ENCODE measurements around the gene ST3GAL4. TPM values are rescaled to one million over a fixed set of nuclear protein-coding genes. Genes with fewer than 3 reads are reported as not detected.

The ST3GAL4 gene
- total RNA-seq, 1 donor from 2014 or later, result 61.7 TPM

- TF ChIP-seq CTCF (IDR thresholded peaks at IDR 0.05; ENCODE audit: borderline replicate concordance), result no peak
- intact Hi-C loops (cut with micrococcal nuclease), result loop anchor here (5.0 kb wide), 1 partner anchor 41 kb away; no protein-coding TSS in a partner anchor
- H3K4me1 ChIP-seq, result peaks cover 95% of the 10 kb centered on the region
- peak overlapping the region; percentile 84 for H3K27ac ChIP-seq (replicated peaks)
- H3K36me3 ChIP-seq, result no peaks in the 10 kb centered on the region
- DNase-seq, result peak; percentile 12
- peak overlapping the region; percentile 75 for H3K4me3 ChIP-seq
- no peaks in the 10 kb centered on the region for H3K9me3 ChIP-seq (replicated peaks)
- no peaks in the 10 kb centered on the region for H3K27me3 ChIP-seq (ENCODE audit: low read depth)
Observed at GRCh38 chr11:126358763-126359160, 3.3 kb downstream of the ST3GAL4 start.

- peak overlapping the region; percentile 84 for H3K27ac ChIP-seq (replicated peaks)
- peak; percentile 82 for DNase-seq
- H3K27me3 ChIP-seq (ENCODE audit: low read depth), result no peaks in the 10 kb centered on the region
- no peaks in the 10 kb centered on the region for H3K36me3 ChIP-seq
- intact Hi-C loops (cut with micrococcal nuclease), result loop anchor here (5.0 kb wide), 1 partner anchor 42 kb away; no protein-coding TSS in a partner anchor
- no peaks in the 10 kb centered on the region for H3K9me3 ChIP-seq (replicated peaks)
- peaks cover 93% of the 10 kb centered on the region for H3K4me1 ChIP-seq
- peak overlapping the region; percentile 75 for H3K4me3 ChIP-seq
- no peak for TF ChIP-seq CTCF (IDR thresholded peaks at IDR 0.05; ENCODE audit: borderline replicate concordance)
Observed at GRCh38 chr11:126359431-126360048, 4.1 kb downstream of the ST3GAL4 start.

GRCh38 chr11:126360049-126360446 is 4.6 kb downstream of the ST3GAL4 start:
- no peak for DNase-seq
- intact Hi-C loops (cut with micrococcal nuclease), result no loop called here
- Histone ChIP-seq H3K36me3 (no peaks in the 10 kb centered on the region), H3K9me3 (replicated peaks) (no peaks in the 10 kb centered on the region), H3K4me1 (peaks cover 92% of the 10 kb centered on the region), H3K27me3 (ENCODE audit: low read depth) (no peaks in the 10 kb centered on the region), H3K4me3 (peak overlapping the region; percentile 75), H3K27ac (replicated peaks) (peak overlapping the region; percentile 84)
- TF ChIP-seq CTCF (IDR thresholded peaks at IDR 0.05; ENCODE audit: borderline replicate concordance), result no peak

GRCh38 chr11:126361400-126361799 is 5.9 kb downstream of the ST3GAL4 start:
- H3K9me3 ChIP-seq (replicated peaks), result no peaks in the 10 kb centered on the region
- peaks cover 95% of the 10 kb centered on the region for H3K4me1 ChIP-seq
- peak; percentile 13 for DNase-seq
- no peaks in the 10 kb centered on the region for H3K36me3 ChIP-seq
- no peak for TF ChIP-seq CTCF (IDR thresholded peaks at IDR 0.05; ENCODE audit: borderline replicate concordance)
- no peak overlapping the region for H3K4me3 ChIP-seq
- H3K27me3 ChIP-seq (ENCODE audit: low read depth), result no peaks in the 10 kb centered on the region
- peak overlapping the region; percentile 84 for H3K27ac ChIP-seq (replicated peaks)
- intact Hi-C loops (cut with micrococcal nuclease), result no loop called here

- TF ChIP-seq CTCF (IDR thresholded peaks at IDR 0.05; ENCODE audit: borderline replicate concordance), result no peak
- no peaks in the 10 kb centered on the region for H3K36me3 ChIP-seq
- peaks cover 95% of the 10 kb centered on the region for H3K4me1 ChIP-seq
- DNase-seq, result peak; percentile 13
- peak overlapping the region; percentile 68 for H3K27ac ChIP-seq (replicated peaks)
- intact Hi-C loops (cut with micrococcal nuclease), result no loop called here
- H3K27me3 ChIP-seq (ENCODE audit: low read depth), result no peaks in the 10 kb centered on the region
- no peak overlapping the region for H3K4me3 ChIP-seq
- H3K9me3 ChIP-seq (replicated peaks), result no peaks in the 10 kb centered on the region
Observed at GRCh38 chr11:126362879-126363655, 7.6 kb downstream of the ST3GAL4 start.

All from left ventricle myocardium inferior (tissue), 1 donor.